Measurements from ENCODE around the gene CDC25C. TPM values are rescaled to one million over a fixed set of nuclear protein-coding genes. Genes with fewer than 3 reads are reported as not detected.

CDC25C gene
- total RNA-seq, 1 donor from 2014 or later, result 3.8 TPM

- no peak for TF ChIP-seq CTCF (IDR thresholded peaks at IDR 0.05; ENCODE audit: unreplicated experiment)
- no peaks in the 10 kb centered on the region for H3K9me3 Mint-ChIP-seq (ENCODE audit: unreplicated experiment)
- H3K27me3 Mint-ChIP-seq (ENCODE audit: unreplicated experiment), result no peaks in the 10 kb centered on the region
- DNase-seq (ENCODE audit: low spot score), result no peak
- H3K4me3 Mint-ChIP-seq (ENCODE audit: unreplicated experiment), result no peak overlapping the region
- peaks cover 21% of the 10 kb centered on the region for H3K4me1 Mint-ChIP-seq (ENCODE audit: unreplicated experiment)
- peak overlapping the region; percentile 3 for H3K27ac Mint-ChIP-seq (ENCODE audit: unreplicated experiment)
- H3K36me3 Mint-ChIP-seq (ENCODE audit: low read depth, unreplicated experiment), result no peaks in the 10 kb centered on the region
Observed at GRCh38 chr5:138369706-138370105, 38.1 kb upstream of the CDC25C start.

GRCh38 chr5:138369261-138369660 lies 37.7 kb upstream of the CDC25C start:
- Mint-ChIP-seq H3K36me3 (ENCODE audit: low read depth, unreplicated experiment) (no peaks in the 10 kb centered on the region), H3K4me3 (ENCODE audit: unreplicated experiment) (no peak overlapping the region), H3K27ac (ENCODE audit: unreplicated experiment) (peak overlapping the region; percentile 54), H3K9me3 (ENCODE audit: unreplicated experiment) (no peaks in the 10 kb centered on the region), H3K27me3 (ENCODE audit: unreplicated experiment) (no peaks in the 10 kb centered on the region), H3K4me1 (ENCODE audit: unreplicated experiment) (peaks cover 21% of the 10 kb centered on the region)
- no peak for DNase-seq (ENCODE audit: low spot score)
- no peak for TF ChIP-seq CTCF (IDR thresholded peaks at IDR 0.05; ENCODE audit: unreplicated experiment)

GRCh38 chr5:138366632-138367382 lies 35.2 kb upstream of the CDC25C start:
- H3K9me3 Mint-ChIP-seq (ENCODE audit: unreplicated experiment), result no peaks in the 10 kb centered on the region
- DNase-seq (ENCODE audit: low spot score), result no peak
- peaks cover 15% of the 10 kb centered on the region for H3K4me1 Mint-ChIP-seq (ENCODE audit: unreplicated experiment)
- no peak for TF ChIP-seq CTCF (IDR thresholded peaks at IDR 0.05; ENCODE audit: unreplicated experiment)
- H3K27ac Mint-ChIP-seq (ENCODE audit: unreplicated experiment), result no peak overlapping the region
- H3K4me3 Mint-ChIP-seq (ENCODE audit: unreplicated experiment), result no peak overlapping the region
- H3K36me3 Mint-ChIP-seq (ENCODE audit: low read depth, unreplicated experiment), result no peaks in the 10 kb centered on the region
- H3K27me3 Mint-ChIP-seq (ENCODE audit: unreplicated experiment), result no peaks in the 10 kb centered on the region

- Mint-ChIP-seq H3K36me3 (ENCODE audit: low read depth, unreplicated experiment) (no peaks in the 10 kb centered on the region), H3K9me3 (ENCODE audit: unreplicated experiment) (no peaks in the 10 kb centered on the region), H3K4me3 (ENCODE audit: unreplicated experiment) (no peak overlapping the region), H3K27me3 (ENCODE audit: unreplicated experiment) (no peaks in the 10 kb centered on the region), H3K4me1 (ENCODE audit: unreplicated experiment) (peaks cover 16% of the 10 kb centered on the region), H3K27ac (ENCODE audit: unreplicated experiment) (no peak overlapping the region)
- no peak for TF ChIP-seq CTCF (IDR thresholded peaks at IDR 0.05; ENCODE audit: unreplicated experiment)
- no peak for DNase-seq (ENCODE audit: low spot score)
Observed at GRCh38 chr5:138364576-138364975, 33.0 kb upstream of the CDC25C start.

- Mint-ChIP-seq H3K27ac (ENCODE audit: unreplicated experiment) (no peak overlapping the region), H3K36me3 (ENCODE audit: low read depth, unreplicated experiment) (no peaks in the 10 kb centered on the region), H3K4me3 (ENCODE audit: unreplicated experiment) (no peak overlapping the region), H3K4me1 (ENCODE audit: unreplicated experiment) (peaks cover 3% of the 10 kb centered on the region), H3K9me3 (ENCODE audit: unreplicated experiment) (no peaks in the 10 kb centered on the region), H3K27me3 (ENCODE audit: unreplicated experiment) (no peaks in the 10 kb centered on the region)
- no peak for TF ChIP-seq CTCF (IDR thresholded peaks at IDR 0.05; ENCODE audit: unreplicated experiment)
- DNase-seq (ENCODE audit: low spot score), result no peak
Observed at GRCh38 chr5:138360941-138361452, 29.4 kb upstream of the CDC25C start.

Data from endothelial cell (in vitro differentiated cells).